ENCODE results near the gene LPIN3.

Gene LPIN3

GRCh38 chr20:41364236-41364855, 23.7 kb downstream of the LPIN3 start:
- H3K27ac ChIP-seq = no peak overlapping the region
- TF ChIP-seq ZFX (IDR thresholded peaks at IDR 0.05) (no peak), CTCF (conservative IDR thresholded peaks at IDR 0.05) (no peak)

- H3K27ac ChIP-seq = no peak overlapping the region
- TF ChIP-seq CTCF (conservative IDR thresholded peaks at IDR 0.05) (no peak), ZFX (IDR thresholded peaks at IDR 0.05) (no peak)
These were observed 24.5 kb downstream of the LPIN3 start for GRCh38 chr20:41364967-41365765.

- no peak overlapping the region for H3K27ac ChIP-seq
- TF ChIP-seq CTCF (conservative IDR thresholded peaks at IDR 0.05) = no peak
- TF ChIP-seq ZFX (IDR thresholded peaks at IDR 0.05) = no peak
These were observed 25.3 kb downstream of the LPIN3 start for GRCh38 chr20:41365777-41366545.

- TF ChIP-seq CTCF (conservative IDR thresholded peaks at IDR 0.05) = no peak
- TF ChIP-seq ZFX (IDR thresholded peaks at IDR 0.05) = no peak
- no peak within 1 kb of the TSS for H3K27ac ChIP-seq
These were observed 26.1 kb downstream of the LPIN3 start, which contains the start of gene EMILIN3 for GRCh38 chr20:41366546-41367392. Gene EMILIN3 (minus strand): TSS chr20:41366818. CDS start chr20:41366634, 184 bp downstream.

GRCh38 chr20:41367393-41367695, 26.7 kb downstream of the LPIN3 start:
- H3K27ac ChIP-seq = no peak overlapping the region
- TF ChIP-seq ZFX (IDR thresholded peaks at IDR 0.05) (no peak), CTCF (conservative IDR thresholded peaks at IDR 0.05) (no peak)

GRCh38 chr20:41367956-41368355, 27.3 kb downstream of the LPIN3 start:
- no peak overlapping the region for H3K27ac ChIP-seq
- TF ChIP-seq ZFX (IDR thresholded peaks at IDR 0.05) (no peak), CTCF (conservative IDR thresholded peaks at IDR 0.05) (no peak)
